Naive thymus-derived CD4-positive, alpha-beta T cell (primary cell): ENCODE data around the gene MYL2. TPM values are rescaled to one million over a fixed set of nuclear protein-coding genes. Genes with fewer than 3 reads are reported as not detected.

Experiments
- ATAC-seq: fragments of 150-1000 bp; cut with Tn5 transposase; 2 replicates; pipeline ENCODE4 v1.10.0; 2021; ENCODE audit warnings: mild to moderate bottlenecking, moderate library complexity
- CTCF ChIA-PET: fragments of 350-600 bp; sonication (Branson Sonifier 250); formaldehyde crosslinking; loops from one replicate; lab custom pipeline; 2021; ENCODE audit warnings: antibody characterized with exemption; lab: Charles Lee
- POLR2A ChIA-PET: fragments of 350-600 bp; sonication (Branson Sonifier 250); formaldehyde crosslinking; loops from one replicate; lab custom pipeline; 2021; ENCODE audit warnings: antibody characterized with exemption, inconsistent platforms; lab: Charles Lee
- DNase-seq, 9 donors: peaks; one replicate each; pipeline versions ENCODE4 v3.0.0 to v3.0.0-alpha.2; 2020 to 2022; ENCODE audit warnings: mixed read lengths in 1 of 9
- H3K27ac ChIP-seq: one replicate; pipeline ENCODE4 v1.7.0; 2013; ENCODE audit warnings: mild to moderate bottlenecking, low read depth, low read length, moderate library complexity
- H3K27me3 ChIP-seq, 2 donors: one replicate each; pipeline ENCODE4 v1.7.0; 2013; ENCODE audit warnings: low read length in 2 of 2, mild to moderate bottlenecking in 2 of 2, moderate library complexity in 2 of 2; ENCODE audit not compliant: control insufficient read depth in 2 of 2, insufficient read depth in 2 of 2
- H3K36me3 ChIP-seq, 3 experiments: 1 replicate in 2 of 3; 2 replicates in 1 of 3; pipeline ENCODE4 v1.7.0; 2013; ENCODE audit warnings: low read length in 3 of 3, mild to moderate bottlenecking in 3 of 3, moderate library complexity in 1 of 3; ENCODE audit not compliant: insufficient read depth in 3 of 3, control insufficient read depth in 2 of 3
- H3K4me1 ChIP-seq, 2 donors: one replicate each; pipeline ENCODE4 v1.7.0; 2013; ENCODE audit warnings: low read length in 2 of 2, mild to moderate bottlenecking in 2 of 2, moderate library complexity in 1 of 2; ENCODE audit not compliant: control insufficient read depth in 2 of 2, insufficient read depth in 2 of 2
- H3K4me3 ChIP-seq: 2 replicates; pipeline ENCODE4 v1.7.0; 2013; ENCODE audit warnings: mild to moderate bottlenecking, low read length
- H3K9me3 ChIP-seq, 3 experiments: 1 replicate in 2 of 3; 2 replicates in 1 of 3; pipeline ENCODE4 v1.7.0; 2013; ENCODE audit warnings: low read length in 3 of 3; ENCODE audit not compliant: control insufficient read depth in 2 of 3
- H3K27ac Mint-ChIP-seq, 9 donors: one replicate each; pipeline ENCODE4 v1.8.0; 2020 to 2022; ENCODE audit warnings: mixed read lengths in 9 of 9, mild to moderate bottlenecking in 8 of 9, moderate library complexity in 5 of 9, inconsistent platforms in 2 of 9
- H3K27me3 Mint-ChIP-seq, 5 donors: one replicate each; pipeline ENCODE4 v1.8.0; 2021 to 2022; ENCODE audit warnings: mixed read lengths in 5 of 5, mild to moderate bottlenecking in 1 of 5
- H3K36me3 Mint-ChIP-seq, 5 donors: one replicate each; pipeline ENCODE4 v1.8.0; 2020 to 2022; ENCODE audit warnings: mixed read lengths in 5 of 5, mild to moderate bottlenecking in 3 of 5, inconsistent platforms in 1 of 5
- H3K4me1 Mint-ChIP-seq, 7 donors: one replicate each; pipeline ENCODE4 v1.8.0; 2020 to 2022; ENCODE audit warnings: mixed read lengths in 7 of 7, mild to moderate bottlenecking in 3 of 7, inconsistent platforms in 1 of 7
- H3K4me3 Mint-ChIP-seq, 10 donors: one replicate each; pipeline ENCODE4 v1.8.0; 2020 to 2022; ENCODE audit warnings: mild to moderate bottlenecking in 10 of 10, mixed read lengths in 10 of 10, moderate library complexity in 6 of 10, inconsistent platforms in 2 of 10
- H3K9me3 Mint-ChIP-seq, 11 donors: one replicate each; pipeline ENCODE4 v1.8.0; 2020 to 2022; ENCODE audit warnings: mixed read lengths in 11 of 11, mild to moderate bottlenecking in 4 of 11, inconsistent platforms in 1 of 11, moderate library complexity in 1 of 11
- intact Hi-C, 2 donors: fragments of 100-400 bp; cut with micrococcal nuclease; formaldehyde crosslinking; loops; one replicate each; pipeline ENCODE4 v1.15.1; 2023
- polyA plus RNA-seq, 2 donors: library from polyadenylated mRNA; unstranded; fragments of 300-500 nt; fragmentation: Illumina TruSeq; gene quantifications; one replicate each; pipeline ENCODE4 v1.2.3, GENCODE V29; 2021
- total RNA-seq, 6 experiments: library from RNA in 5 of 6; stranded (reverse) in 5 of 6; gene quantifications; 1 replicate in 5 of 6; 2 replicates in 1 of 6; pipeline ENCODE4 v1.2.3 and lab custom pipeline; 2021 to 2026

MYL2 gene, protein sequence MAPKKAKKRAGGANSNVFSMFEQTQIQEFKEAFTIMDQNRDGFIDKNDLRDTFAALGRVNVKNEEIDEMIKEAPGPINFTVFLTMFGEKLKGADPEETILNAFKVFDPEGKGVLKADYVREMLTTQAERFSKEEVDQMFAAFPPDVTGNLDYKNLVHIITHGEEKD
- not detected for total RNA-seq
- polyA plus RNA-seq: not detected
- total RNA-seq (lab: John Stamatoyannopoulos, UW): not detected

DNA sequence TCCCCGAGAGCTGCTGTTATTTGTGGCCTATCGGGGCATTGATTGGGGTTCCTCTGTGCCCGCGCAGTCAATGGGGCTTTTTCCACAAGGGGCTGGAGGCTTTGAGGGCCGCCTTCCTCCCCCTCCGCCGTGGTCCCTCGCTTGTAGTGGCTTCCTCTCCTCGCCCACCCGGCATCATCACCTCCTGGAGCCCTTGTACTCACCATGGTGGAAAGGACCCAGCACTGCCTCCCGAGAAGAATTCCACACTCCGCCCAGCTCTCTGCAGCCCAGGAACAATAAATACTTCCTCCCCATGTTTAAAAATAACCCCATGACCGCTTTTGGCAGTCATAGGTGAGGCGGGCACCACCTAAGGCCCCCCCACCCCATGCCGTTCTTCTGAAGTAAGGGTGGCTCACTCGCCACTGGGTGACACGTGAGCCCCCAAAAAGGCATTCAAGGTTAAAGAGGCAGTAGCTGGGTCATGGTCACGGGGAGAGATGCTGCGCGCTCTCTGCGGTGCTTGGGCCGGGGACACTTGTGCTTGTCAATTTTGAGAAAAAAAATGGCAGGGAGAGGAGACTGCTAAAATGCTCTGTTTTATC lies at the start of gene MYL2:
Gene MYL2, minus strand, starts transcription at position 256 of the 587 bp plus-strand sequence. Its CDS starts 50 bp downstream, at position 206.
- intact Hi-C loops: no loop called here
- Histone ChIP-seq H3K4me1 (no peaks in the 10 kb centered on the region), H3K27me3 (no peaks in the 10 kb centered on the region), H3K36me3 (no peaks in the 10 kb centered on the region), H3K9me3 (no peaks in the 10 kb centered on the region), H3K4me3 (no peak within 1 kb of the TSS), H3K27ac (no peak within 1 kb of the TSS)
- CTCF ChIA-PET: interaction anchor here (1.6 kb wide), 1 partner anchor 25 kb away, joined by 4 read pairs; no protein-coding TSS in a partner anchor
- DNase-seq: no peak
- Mint-ChIP-seq H3K36me3 (no peaks in the 10 kb centered on the region), H3K4me3 (no peak within 1 kb of the TSS), H3K4me1 (no peaks in the 10 kb centered on the region), H3K27me3 (peaks cover 2 to 12% (median 8%) of the 10 kb centered on the region in 5 donors), H3K9me3 (no peaks in the 10 kb centered on the region), H3K27ac (no peak within 1 kb of the TSS)
- no peak for ATAC-seq
- POLR2A ChIA-PET: no interaction called here

DNA sequence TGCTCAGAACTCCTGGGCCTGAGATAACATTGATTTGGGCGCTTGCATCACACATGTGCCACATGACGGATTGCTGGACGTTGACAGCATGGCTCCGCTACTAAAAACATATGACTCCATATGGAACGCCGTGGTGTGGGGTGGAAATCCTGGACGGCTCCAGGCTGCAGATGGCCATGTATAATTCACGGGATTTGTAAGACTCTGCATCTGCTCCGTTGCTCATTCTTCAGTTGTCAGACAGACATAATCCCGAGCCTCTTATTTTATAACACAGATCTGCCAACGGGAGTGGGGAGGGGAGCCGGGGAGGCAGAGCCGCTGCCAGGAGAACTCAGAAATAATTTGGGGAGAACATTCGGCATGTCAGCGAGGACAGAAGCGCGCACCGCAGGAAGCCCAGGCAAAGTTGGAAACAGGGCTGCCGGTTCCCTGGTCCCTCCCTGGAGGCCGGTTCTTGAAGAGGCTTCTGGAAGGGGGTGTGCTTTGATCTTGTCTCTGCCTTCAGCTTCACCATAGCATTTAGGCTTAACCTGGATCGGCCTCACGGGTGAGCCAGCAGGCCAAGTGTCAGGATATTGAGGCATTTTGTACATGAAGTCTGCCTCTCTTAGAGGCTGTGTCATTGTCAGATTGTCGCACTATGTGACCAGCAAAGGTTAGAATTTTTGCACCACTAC lies 45.8 kb upstream of the MYL2 start:
- no peak overlapping the region for H3K27ac ChIP-seq
- H3K4me3 Mint-ChIP-seq: no peak overlapping the region
- CTCF ChIA-PET: no interaction called here
- no peak overlapping the region for H3K27ac Mint-ChIP-seq
- H3K27me3 ChIP-seq: no peaks in the 10 kb centered on the region
- no peaks in the 10 kb centered on the region for H3K4me1 ChIP-seq
- peaks cover 0 to under 1% (median 0%) of the 10 kb centered on the region in 5 donors for H3K36me3 Mint-ChIP-seq
- H3K9me3 ChIP-seq: no peaks in the 10 kb centered on the region
- no peak for DNase-seq
- ATAC-seq: no peak
- no peaks in the 10 kb centered on the region for H3K36me3 ChIP-seq
- POLR2A ChIA-PET: no interaction called here
- no peak overlapping the region for H3K4me3 ChIP-seq
- peaks cover 0 to 6% (median 0%) of the 10 kb centered on the region in 11 donors for H3K9me3 Mint-ChIP-seq
- intact Hi-C loops: no loop called here
- peaks cover 3 to 41% (median 18%) of the 10 kb centered on the region in 5 donors for H3K27me3 Mint-ChIP-seq
- peaks cover 0 to 1% (median 0%) of the 10 kb centered on the region in 7 donors for H3K4me1 Mint-ChIP-seq

GRCh38 chr12:110965574-110965973 lies 45.2 kb upstream of the MYL2 start:
- ChIA-PET CTCF (no interaction called here), POLR2A (no interaction called here)
- no peak overlapping the region for H3K4me3 Mint-ChIP-seq
- Histone ChIP-seq H3K36me3 (no peaks in the 10 kb centered on the region), H3K9me3 (no peaks in the 10 kb centered on the region), H3K27me3 (no peaks in the 10 kb centered on the region), H3K27ac (no peak overlapping the region), H3K4me1 (no peaks in the 10 kb centered on the region), H3K4me3 (no peak overlapping the region)
- no peak overlapping the region for H3K27ac Mint-ChIP-seq
- H3K27me3 Mint-ChIP-seq: peaks cover 5 to 47% (median 21%) of the 10 kb centered on the region in 5 donors
- intact Hi-C loops: no loop called here
- peaks cover 0 to 1% (median 0%) of the 10 kb centered on the region in 7 donors for H3K4me1 Mint-ChIP-seq
- H3K36me3 Mint-ChIP-seq: no peaks in the 10 kb centered on the region
- ATAC-seq (no peak), DNase-seq (no peak)
- H3K9me3 Mint-ChIP-seq: peaks cover 0 to 12% (median 0%) of the 10 kb centered on the region in 11 donors

GRCh38 chr12:110960795-110961194 lies 40.4 kb upstream of the MYL2 start:
- peaks cover 9 to 42% (median 21%) of the 10 kb centered on the region in 5 donors for H3K27me3 Mint-ChIP-seq
- CTCF ChIA-PET: no interaction called here
- intact Hi-C loops: no loop called here

DNA sequence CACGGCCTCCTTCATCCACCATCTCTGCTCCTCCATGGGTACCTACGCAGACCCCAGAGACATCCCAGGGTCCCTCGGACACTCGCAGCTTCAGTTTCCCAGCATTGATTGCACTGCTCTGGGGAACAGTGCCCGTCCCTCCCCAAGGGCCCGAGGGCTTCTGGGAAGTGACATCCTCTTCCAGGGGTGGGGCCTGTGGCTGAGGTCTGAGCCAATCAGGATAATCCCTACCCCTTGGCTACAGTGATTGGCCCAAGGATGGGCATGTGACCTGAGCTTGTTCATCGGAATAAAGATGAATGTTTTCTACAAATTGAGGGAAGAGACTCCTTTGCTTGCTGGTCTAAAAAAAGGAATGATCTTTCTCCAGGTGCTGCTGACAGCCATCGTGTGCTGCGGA lies 37.3 kb upstream of the MYL2 start:
- H3K4me3 Mint-ChIP-seq: no peak overlapping the region
- H3K27ac ChIP-seq: no peak overlapping the region
- ChIA-PET POLR2A (no interaction called here), CTCF (no interaction called here)
- no peak for ATAC-seq
- no peaks in the 10 kb centered on the region for H3K36me3 ChIP-seq
- H3K36me3 Mint-ChIP-seq: no peaks in the 10 kb centered on the region
- H3K27me3 ChIP-seq: no peaks in the 10 kb centered on the region
- no peaks in the 10 kb centered on the region for H3K9me3 ChIP-seq
- no peak overlapping the region for H3K27ac Mint-ChIP-seq
- H3K4me3 ChIP-seq: no peak overlapping the region
- peaks cover 0 to 24% (median 1%) of the 10 kb centered on the region in 11 donors for H3K9me3 Mint-ChIP-seq
- no peaks in the 10 kb centered on the region for H3K4me1 Mint-ChIP-seq
- peaks cover 8 to 31% (median 12%) of the 10 kb centered on the region in 5 donors for H3K27me3 Mint-ChIP-seq
- no peaks in the 10 kb centered on the region for H3K4me1 ChIP-seq
- no peak for DNase-seq
- intact Hi-C loops: no loop called here

More at GRCh38 chr12:110960795-110961194, 40.4 kb upstream of the MYL2 start:
- POLR2A ChIA-PET: no interaction called here
- Mint-ChIP-seq H3K9me3 (peaks cover 0 to 14% (median 0%) of the 10 kb centered on the region in 11 donors), H3K4me1 (peaks cover 0 to 1% (median 0%) of the 10 kb centered on the region in 7 donors), H3K4me3 (no peak overlapping the region), H3K36me3 (no peaks in the 10 kb centered on the region), H3K27ac (no peak overlapping the region)
- Histone ChIP-seq H3K4me3 (no peak overlapping the region), H3K4me1 (no peaks in the 10 kb centered on the region), H3K27me3 (no peaks in the 10 kb centered on the region), H3K36me3 (no peaks in the 10 kb centered on the region), H3K27ac (no peak overlapping the region), H3K9me3 (no peaks in the 10 kb centered on the region)
- DNase-seq (no peak), ATAC-seq (no peak)

DNA sequence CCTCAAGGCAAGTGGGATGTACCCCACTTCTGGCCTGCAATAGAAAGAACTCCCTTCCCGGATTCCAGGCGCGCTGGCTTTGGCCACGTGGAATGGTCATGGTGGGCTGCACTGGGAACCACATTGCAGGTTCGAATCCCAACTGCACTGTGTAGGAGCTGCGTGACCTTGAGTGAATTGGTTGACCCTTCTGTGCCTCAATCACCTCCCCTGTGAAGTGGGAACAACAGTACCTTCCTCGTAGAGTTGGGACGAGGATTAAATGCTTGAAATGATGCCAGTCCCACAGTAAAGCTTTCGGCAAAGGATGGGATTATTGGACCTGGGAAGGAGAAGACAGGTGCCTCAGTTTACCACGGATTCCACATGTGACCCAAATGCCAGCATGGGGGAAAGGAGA lies 36.8 kb upstream of the MYL2 start:
- CTCF ChIA-PET: no interaction called here
- Mint-ChIP-seq H3K27me3 (peaks cover 8 to 31% (median 16%) of the 10 kb centered on the region in 5 donors), H3K4me3 (no peak overlapping the region), H3K27ac (no peak overlapping the region), H3K36me3 (no peaks in the 10 kb centered on the region), H3K9me3 (peaks cover 0 to 24% (median 2%) of the 10 kb centered on the region in 11 donors), H3K4me1 (no peaks in the 10 kb centered on the region)
- intact Hi-C loops: no loop called here
- POLR2A ChIA-PET: no interaction called here
- no peak for ATAC-seq
- Histone ChIP-seq H3K36me3 (no peaks in the 10 kb centered on the region), H3K9me3 (no peaks in the 10 kb centered on the region), H3K27ac (no peak overlapping the region), H3K27me3 (no peaks in the 10 kb centered on the region), H3K4me1 (no peaks in the 10 kb centered on the region), H3K4me3 (no peak overlapping the region)
- no peak for DNase-seq
